Measurements from ENCODE around the gene ST8SIA4.
"Not testable (repeated sequence)": the region's sequence is repeated elsewhere in the genome, so short reads cannot be mapped to it uniquely, and the experiment has no call there.

ST8SIA4 gene

DNA sequence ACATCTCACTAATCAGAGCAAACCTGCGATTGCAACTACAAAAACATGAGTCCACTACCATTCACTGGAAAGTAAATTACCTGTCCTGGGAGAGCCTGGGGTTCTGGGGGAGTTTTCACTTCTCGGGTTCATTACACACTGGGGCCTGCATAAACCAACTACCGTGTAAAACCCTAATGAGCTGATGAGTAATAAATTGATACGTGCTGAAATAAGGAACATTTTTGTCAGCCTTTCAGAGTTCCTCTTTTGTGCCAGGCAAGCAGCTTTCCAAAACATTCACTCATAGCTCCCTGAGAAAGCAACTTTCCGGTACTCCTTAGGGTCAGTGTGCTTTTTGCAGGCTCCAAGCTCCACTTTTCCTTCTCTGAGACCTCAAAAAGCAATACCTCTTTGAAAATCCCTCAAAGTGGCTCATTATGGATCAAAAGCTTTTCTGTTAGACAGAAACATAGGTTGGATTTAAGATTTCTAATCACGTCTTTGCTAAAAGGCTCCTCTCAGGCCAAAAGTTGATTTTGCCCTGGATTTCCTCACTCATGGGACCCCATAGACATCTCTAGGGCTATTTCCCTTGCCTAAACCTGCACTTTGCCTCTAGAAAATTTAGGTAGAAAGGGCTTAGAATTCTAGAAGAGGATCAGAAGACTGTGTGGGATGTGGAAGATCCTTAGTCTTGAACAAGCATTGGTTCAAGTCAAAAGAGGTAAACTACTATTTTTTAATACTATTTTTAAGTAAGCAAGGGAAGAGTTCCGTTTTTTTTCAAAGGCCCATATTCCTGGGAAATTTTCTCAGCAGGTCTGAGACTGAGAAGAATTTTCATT, 74.8 kb downstream of the ST8SIA4 start:
- FAIRE-seq = no peak

DNA sequence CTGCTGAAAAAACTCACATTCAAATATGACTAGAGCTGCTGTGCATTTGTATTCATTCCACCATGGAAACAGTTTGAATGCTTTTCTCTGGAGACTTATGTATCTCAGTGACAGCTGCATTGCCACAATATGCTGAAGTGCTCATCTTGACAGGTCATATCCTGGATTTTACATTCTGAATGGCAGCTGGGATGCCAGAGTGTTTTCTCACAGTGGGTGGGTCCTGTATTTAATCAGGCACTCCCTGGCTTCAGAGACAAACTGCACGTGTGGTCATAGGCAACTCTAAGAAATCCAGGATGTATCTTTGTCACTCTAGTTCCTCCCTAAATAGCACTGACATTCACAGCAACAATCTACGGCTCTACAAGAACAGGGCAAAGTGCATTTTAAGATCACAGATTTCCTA, 75.6 kb downstream of the ST8SIA4 start:
- FAIRE-seq = no peak

DNA sequence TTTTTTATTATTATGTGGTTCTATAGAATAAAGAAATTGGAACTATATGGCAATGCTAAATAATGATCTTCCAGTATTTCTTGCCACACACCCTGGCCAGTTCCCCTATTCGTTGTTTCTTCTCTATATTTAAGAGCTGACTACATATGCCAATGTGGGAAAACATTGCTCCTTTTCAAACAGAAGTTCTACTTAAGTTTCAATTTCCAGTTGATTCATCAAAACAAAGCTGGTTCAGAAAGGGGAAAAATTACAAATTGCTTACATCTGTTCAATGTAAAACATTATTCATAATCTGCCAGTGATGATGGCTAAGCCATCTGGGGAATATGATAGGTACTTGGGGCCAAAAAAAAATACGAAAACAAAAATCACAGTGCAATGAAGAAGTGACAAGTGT, 76.9 kb downstream of the ST8SIA4 start:
- FAIRE-seq = no peak

DNA sequence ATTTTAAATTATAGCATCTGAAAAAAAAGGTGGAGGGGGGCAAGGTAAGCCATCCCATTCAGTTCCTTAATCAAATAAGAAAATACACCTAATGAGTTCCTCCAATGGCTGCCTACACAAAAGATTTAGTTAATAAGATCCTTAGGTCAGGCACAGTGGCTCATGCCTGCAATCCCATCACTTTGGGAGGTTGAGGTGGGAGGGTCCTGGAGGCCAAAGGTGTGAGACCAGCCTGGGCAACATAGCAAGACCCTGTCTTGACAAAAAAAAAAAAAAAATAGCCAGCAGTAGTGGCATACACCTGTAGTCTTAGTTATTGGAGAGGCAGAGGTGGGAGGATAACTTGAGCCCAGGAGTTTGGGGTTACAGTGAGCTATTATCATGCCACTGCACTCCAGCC, 78.4 kb downstream of the ST8SIA4 start:
- no peak for FAIRE-seq

DNA sequence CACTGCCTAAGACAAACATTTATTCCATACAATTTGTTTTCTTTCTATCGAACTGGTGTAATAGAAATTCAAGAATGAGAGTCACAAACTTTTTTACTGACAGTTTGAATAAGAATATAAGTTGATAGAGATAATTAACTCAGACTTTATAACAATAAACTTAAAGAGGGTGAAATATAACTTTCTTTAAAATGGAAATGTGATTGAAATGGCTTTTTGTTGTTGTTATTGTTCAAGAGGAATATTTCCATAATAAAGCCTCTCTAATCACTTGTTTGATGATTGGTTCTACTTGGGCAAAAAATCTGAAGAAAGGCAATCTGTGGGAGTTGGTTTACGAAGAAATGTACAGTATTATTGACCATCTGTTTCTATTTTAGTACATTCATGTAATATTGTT, 79.3 kb downstream of the ST8SIA4 start:
- no peak for FAIRE-seq

DNA sequence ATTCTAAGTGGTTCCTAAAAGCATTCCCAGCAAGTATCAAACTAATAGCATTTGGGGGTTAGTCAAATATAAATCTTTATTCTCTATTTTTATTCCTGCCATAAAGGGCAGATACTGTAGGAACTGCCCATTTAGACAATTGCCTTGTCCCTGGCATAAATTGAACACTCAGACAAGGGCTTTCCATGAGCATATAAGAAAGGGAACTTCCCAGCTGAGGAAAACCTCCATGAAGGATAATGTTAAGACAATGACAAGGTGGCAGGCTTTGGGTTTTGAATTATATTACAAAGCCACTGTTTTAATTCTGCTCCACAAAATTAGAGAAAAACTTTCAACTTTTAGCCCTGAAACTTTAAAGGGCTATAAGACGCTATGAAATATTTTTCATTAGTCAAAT, 81.3 kb downstream of the ST8SIA4 start:
- FAIRE-seq = no peak

DNA sequence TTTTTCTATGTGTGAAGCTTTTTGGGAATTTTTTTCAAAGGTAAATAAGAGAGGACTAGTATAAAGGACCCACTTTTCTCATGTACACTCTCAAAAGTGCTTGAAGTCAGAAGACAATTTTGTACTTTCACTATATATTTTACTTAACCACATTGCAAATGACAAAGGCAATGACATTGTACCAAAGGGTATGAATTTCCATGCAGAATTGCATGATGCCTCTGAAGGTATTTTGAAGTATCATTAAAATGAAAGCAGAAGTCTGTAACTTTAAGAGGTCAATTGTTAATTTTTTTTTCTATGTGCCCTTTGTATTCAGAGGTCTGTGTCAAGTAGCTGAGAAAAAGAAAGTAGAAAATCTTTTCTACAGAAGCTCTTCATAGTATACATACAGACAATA, 84.7 kb downstream of the ST8SIA4 start:
- no peak for FAIRE-seq

DNA sequence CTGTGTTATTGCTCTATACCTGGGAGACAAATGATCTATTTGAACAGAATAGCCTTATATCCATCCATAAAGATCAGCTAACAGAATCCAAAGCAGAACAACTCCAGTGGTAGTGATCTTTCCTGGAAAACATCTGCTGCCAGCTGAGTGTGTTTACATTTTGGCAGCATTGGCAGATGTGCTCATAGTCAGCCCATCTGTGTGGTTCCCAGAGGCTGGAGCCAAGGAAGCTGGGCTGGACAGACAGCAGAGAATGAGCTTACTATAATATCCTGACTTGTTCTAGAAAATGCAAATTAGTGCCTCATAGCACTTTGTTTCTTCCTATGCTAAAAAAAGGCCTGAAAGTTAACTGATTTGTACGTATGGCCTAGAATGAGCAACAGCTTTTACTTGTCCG, 99.7 kb downstream of the ST8SIA4 start:
- no peak for FAIRE-seq

DNA sequence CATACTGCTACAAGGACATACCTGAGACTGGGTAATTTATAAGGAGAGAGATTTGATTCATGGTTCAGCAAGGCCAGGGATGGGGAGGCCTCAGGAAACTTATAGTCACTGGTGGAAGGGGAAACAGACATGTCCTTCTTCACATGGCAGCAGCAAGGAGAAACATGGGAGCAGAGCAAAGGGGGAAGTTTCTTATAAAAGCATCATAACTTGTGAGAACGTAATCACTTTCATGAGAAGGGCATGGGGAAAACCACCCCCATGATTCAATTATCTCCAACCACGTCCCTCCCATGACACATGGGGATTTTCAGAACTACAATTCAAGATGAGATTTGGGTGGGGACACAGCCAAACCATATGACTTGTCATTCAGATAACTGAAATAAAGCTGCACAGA, 100.9 kb downstream of the ST8SIA4 start:
- FAIRE-seq = no peak

DNA sequence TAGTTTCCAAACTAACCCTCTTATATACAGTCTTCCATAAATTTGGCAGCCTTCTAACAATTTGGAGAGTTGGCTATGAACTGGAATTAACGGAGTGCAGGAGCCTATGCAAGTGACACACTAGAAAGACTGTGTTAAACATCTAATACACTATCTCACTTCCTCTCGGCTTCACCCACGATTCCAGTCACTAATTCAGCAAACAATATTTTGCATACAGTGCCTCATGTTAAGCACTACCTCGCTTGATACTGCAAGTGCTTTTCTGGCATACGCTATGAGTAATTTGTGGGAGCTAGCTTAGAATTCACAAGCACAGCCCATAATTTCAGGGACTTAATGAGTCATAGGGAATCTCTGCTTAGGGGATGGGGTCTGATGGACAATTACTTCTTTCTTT, 102.5 kb downstream of the ST8SIA4 start:
- FAIRE-seq = no peak

DNA sequence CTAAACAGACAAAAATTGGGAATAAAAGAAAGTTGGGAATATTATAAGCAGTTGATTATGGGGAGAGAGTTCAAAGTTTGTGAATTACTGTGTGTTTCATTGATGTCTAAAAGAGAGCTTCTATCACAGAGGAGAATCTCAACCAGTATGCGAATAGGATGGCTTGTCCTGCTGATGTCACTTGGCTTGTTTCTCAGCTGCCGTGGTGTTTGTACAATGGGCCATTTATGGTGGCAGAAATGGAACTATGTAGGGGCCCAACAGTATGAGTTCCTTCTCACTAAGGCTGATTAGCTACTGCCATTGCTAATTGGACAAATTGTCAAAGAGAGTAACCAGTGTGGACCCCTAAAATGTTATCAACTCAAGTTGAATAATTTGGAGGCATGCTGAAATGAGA, 103.9 kb downstream of the ST8SIA4 start:
- no peak for FAIRE-seq

DNA sequence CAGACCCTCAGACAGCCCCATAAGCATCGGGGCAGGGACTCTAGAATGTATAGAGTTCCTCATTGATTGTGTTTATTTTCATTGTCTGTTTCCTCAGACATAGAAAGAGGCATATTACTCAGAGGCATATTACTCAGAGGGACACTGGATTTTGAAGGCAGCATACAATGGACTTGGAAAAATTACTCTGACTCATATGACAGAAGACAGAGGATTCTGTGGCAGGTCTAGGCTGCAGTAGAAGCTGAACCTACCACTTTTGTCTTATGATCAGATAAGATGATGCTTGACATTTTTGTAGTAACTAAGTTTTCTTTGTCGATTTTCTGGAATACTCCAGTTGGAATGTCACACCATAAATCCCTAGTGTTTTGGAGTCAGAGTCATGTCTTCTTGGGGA, 105.2 kb downstream of the ST8SIA4 start:
- FAIRE-seq = no peak

DNA sequence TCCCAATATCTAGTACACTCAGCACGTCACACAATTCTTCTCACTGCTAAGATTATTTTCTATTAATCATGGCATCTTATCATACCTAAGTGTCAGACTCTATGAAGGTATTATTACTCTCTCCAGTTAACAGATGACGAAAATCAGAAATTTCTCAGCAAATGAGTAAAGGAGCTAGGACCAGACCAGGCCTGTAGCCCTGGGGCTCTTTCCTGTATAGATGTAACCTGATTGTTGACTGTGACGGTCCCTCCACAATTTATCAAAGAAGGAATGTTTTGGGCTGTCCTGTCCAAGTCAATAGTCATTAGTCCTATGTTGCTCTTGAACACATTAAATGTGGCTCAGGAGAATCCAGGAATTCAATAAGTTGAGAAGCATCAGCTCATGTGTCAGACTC, 106.2 kb downstream of the ST8SIA4 start:
- no peak for FAIRE-seq

DNA sequence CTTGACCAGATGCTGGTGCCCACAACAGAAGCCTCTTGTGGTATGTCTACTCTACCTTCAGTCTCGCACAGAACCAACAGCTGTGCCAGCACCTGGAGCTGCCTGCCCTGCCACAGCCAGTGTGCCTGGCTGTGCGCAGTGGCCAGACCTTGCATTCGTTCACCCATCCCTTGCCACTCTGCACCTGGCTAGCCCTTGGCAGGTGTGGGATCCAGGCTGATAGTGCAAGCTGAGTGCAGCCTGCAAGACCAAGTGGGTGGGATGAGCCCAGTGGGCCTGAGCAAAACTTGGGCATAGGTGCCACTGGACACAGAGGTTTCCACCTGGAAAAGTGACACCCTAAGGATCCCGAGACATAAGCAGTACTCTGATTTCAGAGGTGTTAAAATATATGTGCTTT, 108.2 kb downstream of the ST8SIA4 start:
- no peak for FAIRE-seq

DNA sequence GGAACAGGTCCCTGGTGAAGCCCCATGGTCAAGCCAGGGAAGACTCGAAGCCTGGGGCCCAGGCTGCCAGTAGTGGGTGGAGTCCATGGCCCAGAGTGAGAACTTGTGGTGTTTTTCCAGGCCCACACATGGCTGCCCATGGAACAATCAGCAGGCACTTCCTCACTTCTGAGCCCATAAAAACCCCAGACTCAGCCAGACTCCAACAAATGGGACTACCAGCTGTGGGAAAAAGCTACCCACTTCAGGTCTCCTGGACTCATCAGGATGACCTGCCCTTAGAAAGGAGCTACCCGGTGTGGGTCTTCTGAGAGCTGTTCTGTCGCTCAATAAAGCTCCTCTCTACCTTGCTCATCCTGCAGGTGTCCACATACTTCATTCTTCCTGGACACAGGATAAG, 108.9 kb downstream of the ST8SIA4 start:
- no peak for FAIRE-seq

DNA sequence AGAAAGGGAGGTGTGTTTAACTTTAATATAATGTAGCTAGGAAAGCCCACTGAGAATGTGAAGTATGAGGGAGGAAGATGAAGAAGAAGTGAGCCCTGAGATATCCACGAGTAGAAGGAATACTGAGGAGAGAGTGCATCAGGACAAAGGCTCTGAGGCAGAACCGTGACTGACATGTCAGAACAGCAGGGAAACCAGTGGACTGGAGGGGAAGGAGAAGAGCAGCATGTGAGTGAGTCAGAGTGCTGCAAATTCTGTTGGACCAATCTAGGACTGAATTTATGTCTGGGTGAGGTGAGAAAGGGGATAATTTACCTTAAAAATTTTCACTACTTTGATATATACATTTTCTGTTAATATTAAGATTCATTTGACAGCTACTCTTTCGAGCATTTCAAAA, 110.3 kb downstream of the ST8SIA4 start:
- no peak for FAIRE-seq

DNA sequence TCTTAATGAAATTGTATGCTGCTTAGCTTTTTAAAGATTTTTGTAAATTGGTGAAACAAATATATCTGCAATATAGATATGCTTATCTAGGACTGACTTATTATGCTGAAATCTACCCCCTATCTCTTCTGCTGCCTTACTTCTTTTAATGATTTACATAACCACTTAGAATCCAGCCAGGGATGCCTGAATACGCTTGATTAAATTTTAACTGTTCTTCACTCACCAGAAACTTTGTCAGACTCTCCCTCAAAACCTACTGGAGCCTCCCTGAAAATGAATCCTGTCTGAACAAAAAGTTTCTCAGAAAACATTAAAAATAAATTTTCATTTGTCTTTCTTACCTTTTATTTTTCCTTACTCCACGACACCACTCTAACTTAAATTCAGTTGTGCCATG, 111.7 kb downstream of the ST8SIA4 start:
- FAIRE-seq = no peak

DNA sequence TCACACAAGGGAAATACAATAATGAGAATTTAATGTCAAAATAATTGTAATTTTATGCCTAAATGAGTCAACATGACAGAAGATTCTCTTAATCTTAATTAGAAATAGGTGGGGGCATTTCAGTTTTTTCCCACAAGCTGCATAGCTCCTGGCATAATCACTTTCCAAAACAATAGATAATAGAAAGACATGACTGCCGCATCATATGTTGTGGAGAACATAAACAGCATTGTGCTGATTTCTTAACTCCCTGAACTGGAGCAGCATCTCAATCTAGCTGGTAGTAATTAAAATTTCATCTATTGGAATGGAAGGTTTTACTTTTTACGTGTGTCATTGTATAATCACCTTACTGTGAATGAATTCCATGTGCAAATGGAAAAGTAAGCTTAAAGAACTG, 112.1 kb downstream of the ST8SIA4 start:
- no peak for FAIRE-seq

DNA sequence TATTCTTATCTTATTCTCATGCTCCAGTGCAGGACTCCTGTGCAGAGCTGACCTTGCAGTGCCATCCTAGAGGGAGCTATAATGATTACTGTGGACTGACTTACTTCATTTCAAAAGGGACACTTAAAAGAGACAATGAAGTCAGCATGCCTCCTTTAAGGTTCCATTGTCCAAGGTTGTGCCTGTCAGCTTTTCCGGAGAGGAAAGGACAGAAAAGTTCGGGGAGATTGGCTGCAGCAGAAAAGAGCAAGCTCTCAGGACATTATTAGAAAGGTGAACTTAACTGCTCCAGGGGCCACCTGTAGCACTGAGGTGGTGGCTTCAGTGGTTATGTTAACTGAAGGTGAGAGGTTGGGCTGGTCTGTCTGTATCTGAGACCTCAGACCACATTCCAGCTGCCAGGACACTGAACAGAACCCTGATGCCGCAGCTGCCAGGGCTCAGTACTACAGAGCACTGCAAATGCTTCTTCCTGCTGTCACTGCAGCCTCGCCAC, 112.9 kb downstream of the ST8SIA4 start:
- no peak for FAIRE-seq

DNA sequence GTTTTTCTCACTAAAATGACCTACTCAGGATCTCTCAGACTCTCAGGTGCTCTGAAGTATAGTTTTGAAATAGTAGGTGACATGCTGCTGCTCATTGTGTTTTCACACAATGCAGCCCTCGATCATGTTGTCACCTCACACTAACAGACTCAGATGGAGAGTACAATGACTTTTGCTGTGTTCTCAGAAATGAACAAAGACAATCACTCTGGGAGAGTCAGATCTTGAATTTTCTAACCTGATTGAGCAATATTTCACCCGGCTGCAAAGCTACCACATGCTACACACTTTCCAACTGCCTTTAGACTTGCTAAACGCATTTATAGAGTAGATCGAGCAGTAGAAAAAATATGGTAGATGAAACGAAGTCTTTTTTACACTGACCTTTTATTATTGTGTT, 113.4 kb downstream of the ST8SIA4 start:
- FAIRE-seq = no peak

DNA sequence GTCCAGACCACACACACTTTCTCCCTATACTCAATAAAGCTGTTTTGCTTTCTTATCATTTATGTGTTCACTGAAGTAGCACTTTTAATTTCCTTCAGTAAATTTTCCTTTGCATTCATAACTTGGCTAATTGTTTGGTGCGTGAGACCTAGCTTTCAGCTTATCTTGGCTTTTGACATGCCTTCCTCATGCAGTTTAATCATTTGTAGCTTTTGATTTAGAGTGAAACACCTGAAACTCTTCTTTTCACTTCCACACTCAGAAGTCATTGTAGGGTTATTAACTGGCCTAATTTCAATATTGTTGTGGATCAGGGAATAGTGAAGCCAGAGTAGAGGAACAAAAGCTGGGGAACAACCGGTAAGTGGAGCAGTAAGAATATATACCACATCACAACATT, 114.7 kb downstream of the ST8SIA4 start:
- FAIRE-seq = no peak

DNA sequence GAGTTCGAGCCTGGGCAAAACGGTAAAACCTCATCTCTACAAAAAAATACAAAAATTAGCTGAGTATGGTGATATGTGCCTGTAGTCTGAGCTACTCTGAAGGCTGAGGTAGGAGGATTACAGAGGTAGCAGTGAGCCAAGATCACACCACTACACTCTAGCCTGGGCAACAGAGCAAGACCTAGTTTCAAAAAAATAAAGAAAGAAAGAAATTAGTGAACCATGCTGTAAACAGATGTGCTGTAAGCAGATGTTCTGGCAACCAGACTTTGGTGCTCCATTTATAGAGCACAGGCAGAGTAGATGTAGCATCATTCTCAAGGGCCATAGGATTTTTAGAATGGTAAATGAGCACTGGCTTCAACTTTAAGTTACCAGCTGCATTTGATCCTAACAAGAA, 115.4 kb downstream of the ST8SIA4 start:
- FAIRE-seq = no peak

DNA sequence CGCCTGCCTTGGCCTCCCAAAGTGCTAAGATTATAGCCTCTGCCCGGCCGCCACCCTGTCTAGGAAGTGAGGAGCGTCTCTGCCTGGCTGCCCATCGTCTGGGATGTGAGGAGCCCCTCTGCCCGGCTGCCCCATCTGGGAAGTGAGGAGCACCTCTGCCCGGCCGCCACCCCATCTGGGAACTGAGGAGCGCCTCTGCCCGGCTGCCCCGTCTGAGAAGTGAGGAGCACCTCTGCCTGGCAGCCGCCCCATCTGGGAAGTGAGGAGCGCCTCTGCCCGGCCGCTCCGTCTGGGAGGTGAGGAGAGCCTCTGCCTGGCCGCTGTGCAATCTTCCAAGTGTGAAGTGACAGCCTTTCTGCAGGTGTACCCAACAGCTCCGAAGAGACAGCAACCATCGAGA, 117.5 kb downstream of the ST8SIA4 start:
- FAIRE-seq = not testable (repeated sequence)

DNA sequence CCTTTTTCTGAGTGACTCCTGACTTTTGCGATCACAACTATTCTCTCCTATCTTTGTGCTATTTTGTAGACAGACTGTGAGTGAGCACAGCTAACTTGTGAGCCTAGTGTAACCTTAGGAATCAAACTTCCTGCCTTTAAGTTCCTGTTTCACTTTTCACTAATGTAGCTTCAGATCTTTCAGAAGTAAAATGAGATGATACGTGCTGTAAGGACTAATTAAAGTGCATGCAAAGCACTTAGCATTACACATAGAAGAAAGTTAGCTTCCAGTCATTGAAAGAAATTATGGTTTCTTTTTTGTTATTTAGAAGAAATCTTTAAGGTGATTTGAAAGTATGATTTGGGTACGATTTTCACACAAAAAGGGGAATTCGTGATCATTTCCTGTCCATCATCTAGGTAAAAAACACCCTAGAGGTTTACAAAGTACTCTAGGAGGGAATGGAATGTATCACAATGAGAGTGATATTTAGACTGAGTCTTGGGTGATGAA, 122.7 kb downstream of the ST8SIA4 start:
- no peak for FAIRE-seq
